GM21447 (cell line): ENCODE data around the gene COL20A1.
"Not testable (repeated sequence)": the region's sequence is repeated elsewhere in the genome, so short reads cannot be mapped to it uniquely, and the experiment has no call there.

Experiments used
- ATAC-seq: cut with Tn5 transposase; IDR thresholded peaks from one replicate; pipeline ENCODE4 v1.9.1; 2021; ENCODE audit not compliant: unreplicated experiment

Gene COL20A1

DNA sequence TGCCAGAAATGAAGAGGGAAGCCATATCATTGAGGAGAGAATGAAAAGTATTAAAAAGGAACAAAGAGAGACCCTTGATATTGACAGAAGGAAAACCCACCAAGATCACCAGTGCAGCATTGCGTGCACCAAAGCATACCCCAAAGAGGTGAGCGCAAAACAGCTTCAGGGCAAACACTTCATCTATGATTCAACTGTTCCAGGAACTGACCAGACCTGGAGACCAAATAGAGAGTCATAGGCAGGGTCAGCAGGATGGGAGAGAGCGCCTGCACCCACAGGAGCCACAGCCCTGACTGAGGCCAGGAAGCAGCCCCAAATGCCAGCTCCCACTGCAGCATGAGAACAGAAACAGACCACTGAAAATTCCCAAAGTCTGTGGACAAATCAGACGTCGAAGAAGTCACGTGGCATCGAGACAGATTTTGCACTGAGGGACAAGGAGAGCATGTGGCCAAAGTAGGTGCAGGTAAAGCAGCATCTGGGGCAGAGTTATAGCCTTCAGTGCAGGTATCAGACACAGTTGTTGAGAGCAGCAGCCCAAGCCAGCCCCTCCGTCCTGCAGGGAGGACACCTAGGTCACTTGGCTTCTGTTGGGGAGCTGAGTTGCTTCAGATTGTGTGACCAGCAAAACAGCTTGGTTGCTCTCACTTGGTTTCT is 38.9 kb downstream of the COL20A1 start:
- ATAC-seq, result no peak

DNA sequence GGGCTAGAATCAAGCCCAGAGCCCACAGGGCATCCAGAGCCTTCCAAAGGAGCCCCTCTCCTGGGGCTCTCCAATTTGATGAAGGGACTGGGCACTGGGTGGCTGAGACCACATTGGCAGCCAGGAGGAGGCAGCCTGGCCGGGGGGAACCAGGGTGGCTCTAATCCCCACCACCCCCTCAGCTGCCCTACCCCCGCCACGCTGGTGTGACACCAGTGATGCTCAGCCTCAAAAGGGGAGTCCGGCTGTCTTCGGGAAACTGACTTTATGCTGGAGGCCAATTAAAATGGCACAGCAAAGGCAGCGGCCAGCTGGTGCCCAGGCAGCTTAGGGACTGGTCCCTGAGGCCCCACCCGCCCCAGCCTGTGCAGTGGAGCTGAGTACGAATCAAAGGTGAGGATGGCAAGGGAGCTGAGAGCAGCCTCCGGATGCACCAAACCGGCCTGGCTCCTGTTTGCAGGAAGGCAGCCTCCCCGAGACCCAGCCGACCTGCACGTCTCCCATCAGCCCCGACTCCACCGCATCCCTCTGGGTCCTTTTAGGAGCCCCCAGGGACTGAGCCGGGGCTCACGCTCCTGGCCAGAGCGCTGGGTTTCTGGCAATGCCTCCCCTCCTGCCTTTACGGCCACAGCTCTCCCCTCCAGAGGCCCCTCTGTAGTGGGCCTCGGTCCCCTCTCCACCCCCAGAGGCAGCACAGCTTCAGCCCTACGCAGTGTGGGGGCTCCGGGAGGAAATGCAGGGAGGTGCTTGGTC is 39.7 kb downstream of the COL20A1 start:
- no peak for ATAC-seq

DNA sequence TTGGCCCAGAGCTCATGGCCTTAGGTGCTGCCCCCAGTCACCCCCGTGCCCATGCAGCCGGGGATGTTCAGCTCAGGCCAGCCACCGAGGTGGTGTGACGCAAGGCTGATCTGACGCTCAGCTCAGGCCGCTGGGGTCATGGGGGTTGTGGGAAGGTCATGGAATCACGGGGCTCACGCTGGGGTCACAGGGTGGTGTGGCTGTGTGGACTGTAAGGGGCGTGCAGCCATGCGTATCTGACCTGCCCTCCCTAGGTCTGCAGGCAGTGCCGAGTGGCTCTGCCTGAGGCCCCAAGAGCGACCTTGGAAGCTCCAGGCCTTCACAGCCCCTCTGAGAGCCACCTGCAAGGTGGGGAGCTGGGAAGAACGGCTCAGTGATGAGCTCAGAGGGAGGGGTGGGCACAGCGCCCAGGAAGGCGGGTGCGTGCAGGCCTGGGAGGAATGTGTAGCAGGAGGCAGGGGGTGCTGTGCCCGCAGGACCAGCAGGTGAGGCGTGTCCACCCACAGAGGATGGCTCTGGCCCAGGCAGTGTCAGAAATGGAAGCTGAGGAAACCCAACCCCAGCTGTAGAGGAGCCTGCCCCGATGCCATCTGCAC is 40.4 kb downstream of the COL20A1 start:
- ATAC-seq, result no peak

DNA sequence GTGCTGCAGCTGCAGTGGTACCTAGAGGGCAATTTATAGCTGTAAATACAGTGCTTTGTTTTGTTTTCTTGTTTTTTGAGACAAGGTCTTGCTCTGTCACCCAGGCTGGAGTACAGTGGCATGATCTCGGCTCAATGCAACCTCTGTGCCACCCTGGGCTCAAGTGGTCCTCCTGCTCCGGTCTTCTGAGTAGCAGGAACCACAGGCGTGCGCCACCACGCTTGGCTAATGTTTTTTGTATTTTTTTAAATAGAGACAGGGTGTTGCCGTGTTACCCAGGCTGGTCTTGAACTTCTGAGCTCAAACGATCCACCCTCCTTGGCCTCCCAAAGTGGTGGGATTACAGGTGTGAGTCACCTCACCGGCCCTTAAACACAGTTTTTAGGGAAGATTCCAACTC is 41.4 kb downstream of the COL20A1 start:
- ATAC-seq, result no peak

DNA sequence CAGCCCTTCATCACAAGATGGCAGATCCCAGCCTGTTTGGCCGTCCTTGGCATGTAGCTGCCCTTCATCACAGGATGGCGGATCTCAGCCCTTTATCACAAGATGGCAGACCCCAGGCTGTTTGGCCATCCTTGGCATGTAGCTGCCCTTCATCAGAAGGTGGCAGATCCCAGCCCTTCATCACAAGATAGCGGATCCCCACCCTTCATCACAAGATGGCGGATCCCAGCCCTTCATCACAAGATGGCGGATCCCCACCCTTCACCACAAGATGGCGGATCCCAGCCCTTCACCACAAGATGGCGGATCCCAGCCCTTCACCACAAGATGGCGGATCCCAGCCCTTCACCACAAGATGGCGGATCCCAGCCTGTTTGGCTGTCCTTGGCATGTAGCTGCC is 42.1 kb downstream of the COL20A1 start:
- ATAC-seq, result not testable (repeated sequence)

DNA sequence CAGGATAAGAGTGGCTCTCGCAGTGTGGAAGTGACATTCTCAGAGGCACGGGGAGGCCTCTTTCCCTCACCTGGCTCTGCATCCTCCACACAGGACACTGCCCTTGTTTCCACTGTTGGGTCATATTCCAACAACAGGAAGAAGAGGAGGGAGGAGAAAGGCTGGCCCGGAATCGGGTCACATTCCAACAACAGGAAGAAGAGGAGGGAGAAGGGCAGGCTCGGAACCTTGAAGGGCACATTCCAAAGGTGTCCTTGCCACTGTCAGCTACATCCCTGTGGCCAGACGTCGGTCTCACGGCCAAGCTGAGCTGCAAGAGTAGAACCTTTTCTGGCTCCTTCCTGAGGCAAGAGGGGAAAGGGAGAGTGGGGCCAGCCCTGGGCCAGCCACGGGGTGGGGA is 42.7 kb downstream of the COL20A1 start:
- ATAC-seq, result no peak

DNA sequence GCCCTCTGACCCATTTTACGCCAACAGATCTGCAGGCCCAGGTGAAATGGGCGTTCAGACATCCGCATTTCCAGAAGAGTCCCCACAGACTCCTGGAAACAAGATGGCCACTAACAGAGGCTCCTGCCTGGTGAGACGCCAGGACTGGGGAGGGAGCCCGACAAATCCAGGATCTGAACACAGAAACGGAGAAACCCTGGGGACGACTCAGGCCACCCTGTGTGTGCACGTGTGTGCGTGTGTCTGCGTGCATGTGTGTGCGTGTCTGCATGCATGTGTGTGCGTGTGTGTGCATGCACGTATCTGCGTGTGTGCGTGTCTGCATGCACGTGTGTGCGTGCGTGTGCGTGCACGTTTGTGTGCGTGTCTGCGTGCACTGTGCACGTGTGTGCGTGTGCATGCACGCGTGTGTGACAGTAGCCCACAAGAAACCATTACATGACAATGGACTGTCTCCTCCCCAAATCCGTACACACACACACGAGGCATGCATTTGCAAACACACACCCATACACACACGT is 43.3 kb downstream of the COL20A1 start:
- no peak for ATAC-seq

DNA sequence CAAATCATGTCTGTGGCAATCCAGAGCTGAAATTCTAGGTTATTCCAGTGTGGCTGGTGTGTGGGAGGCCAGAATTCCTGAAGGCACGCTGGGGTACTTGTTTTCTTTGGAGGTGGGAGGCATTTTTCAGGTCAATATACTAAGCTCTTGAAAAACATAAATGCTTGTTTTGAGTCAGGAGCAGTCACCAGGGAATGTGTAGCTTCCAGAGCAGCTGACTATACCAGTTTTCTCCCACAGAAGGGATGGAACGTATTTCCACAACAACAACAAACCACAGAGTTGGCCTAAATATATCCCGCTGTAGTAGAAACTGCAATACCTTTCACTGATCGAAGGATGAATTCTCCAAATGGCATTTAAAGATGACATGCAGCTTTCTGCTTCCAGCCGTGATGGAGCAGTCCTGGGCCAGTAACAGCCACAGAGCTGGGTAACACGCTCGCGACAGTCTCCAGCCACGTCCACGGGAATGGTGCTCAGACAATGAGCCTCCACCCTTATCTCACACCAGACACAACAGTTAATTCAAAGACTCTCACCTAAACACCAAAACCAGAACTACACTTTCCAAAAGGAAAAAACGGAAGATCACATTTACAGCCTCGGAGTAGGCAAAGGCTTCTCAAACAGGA is 44.9 kb downstream of the COL20A1 start:
- no peak for ATAC-seq

DNA sequence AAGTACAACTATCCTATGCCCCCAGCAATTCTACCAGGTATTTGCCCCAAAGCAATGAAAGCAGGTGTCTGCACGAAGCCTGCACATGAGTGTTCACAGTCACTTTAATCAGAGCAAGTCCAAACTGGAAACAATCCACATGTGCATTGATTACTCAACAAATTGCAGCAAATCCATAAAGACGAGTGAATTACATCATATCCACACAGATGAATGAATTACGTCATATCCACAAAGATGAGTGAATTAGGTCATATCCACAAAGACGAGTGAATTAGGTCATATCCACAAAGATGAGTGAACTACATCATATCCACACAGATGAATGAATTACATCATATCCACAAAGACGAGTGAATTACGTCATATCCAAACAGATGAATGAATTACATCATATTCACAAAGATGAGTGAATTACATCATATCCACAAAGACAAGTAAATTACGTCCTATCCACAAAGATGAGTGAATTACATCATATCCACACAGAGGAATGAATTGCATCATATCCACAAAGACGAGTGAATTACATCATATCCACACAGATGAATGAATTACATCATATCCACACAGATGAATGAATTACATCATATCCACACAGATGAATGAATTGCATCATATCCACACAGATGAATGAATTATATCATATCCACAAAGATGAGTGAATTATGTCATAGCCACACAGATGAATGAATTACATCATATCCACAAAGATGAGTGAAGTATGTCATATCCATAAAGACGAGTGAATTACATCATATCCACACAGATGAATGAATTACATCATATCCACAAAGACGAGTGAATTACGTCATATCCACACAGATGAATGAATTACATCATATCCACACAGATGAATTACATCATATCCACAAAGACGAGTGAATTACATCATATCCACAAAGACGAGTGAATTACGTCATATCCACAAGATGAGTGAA is 46.4 kb downstream of the COL20A1 start:
- not testable (repeated sequence) for ATAC-seq

DNA sequence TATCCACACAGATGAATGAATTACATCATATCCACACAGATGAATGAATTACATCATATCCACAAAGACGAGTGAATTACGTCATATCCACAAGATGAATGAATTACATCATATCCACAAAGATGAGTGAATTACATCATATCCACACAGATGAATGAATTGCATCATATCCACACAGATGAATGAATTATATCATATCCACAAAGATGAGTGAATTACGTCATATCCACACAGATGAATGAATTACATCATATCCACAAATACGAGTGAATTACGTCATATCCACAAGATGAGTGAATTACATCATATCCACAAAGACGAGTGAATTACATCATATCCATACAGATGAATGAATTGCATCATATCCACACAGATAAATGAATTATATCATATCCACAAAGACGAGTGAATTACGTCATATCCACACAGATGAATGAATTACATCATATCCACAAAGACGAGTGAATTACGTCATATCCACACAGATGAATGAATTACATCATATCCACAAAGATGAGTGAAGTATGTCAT is 47.2 kb downstream of the COL20A1 start:
- ATAC-seq, result not testable (repeated sequence)

DNA sequence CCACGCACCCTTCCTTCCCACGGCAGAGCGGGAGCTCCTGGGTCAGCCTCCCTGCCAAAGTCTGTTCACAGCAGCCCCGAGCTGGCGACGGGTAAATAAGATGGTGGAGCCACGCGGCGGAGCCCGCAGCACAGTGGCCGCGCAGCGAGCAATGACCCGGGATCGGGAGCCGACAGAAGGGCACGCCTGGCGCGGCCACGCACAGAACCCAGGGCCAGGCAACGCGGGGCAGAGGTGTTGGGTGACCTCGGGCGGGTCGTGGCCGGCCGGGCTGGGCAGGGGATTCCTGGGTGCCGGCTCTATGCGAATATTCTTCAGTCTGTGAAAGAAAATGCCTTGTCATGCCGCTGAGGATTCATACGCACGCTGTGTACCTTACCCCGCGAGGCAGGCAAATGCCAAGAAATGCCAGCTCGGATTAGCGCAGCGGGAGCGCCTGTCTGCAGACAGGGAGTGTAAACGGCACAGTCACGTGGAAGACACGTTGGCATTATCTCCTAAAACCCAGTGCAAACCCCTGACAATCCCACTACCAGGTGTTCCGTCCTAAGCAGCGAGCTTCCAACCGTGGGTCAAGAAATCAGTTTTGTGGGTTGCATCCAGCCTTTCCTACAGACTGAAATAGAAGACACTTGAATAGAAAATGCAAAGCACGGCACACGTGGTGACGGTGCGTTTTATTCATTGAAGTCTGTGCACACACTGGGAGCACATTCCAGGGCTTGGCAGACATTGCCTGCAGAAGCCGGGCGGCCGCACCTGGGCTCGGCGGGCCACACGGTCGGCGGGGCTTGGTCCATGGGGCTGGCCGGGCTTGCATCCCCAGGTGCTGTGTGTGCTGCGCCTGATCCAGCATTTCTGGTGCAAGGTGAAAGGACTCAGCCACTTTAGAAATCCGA is 49.8 kb downstream of the COL20A1 start:
- no peak for ATAC-seq

DNA sequence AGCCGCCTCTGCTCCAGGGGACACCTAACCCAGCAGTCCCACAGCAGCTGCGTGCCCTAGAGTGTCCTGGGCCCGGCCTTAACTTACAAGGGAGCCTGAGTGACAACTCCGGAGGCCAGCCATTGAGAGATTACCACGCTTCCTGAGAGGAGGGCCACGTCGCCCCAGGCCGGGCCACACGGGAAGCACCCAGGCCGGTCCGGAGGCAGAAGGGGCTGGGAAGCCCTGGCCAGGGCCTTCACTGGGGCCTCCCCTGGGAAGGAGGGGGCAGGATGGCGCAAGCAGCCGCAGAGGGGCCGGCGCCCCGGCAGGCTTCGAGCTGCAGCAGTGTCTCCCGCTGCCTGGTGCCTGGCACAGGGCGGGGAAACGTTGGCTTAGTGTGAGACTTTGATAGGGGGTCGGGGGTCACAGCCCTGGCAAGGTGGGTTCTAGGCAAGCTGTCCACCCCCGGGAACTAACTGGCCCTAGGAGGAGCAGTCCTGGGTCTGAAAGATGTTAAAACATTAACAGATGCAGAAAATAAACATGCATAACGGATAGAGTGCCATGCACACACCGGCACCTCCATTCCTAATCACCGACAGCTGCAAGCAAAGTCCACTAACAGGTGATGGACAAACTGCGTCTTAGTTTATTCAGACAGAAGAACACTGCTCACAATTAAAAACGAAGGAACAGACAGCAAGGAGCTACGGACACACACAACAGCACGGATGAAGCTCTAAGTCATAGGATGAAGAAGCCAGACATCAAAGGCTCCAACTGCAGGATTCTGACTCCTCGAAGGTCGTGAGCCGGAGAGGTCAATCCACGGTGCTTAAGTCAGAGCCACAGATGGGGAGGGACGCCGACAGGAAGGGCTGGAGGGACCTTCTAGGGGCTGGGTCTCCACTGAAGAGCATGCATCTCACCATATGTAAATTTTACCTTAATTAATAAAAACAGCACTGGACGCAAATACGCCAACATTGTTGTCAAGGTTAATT is 50.8 kb downstream of the COL20A1 start:
- no peak for ATAC-seq

DNA sequence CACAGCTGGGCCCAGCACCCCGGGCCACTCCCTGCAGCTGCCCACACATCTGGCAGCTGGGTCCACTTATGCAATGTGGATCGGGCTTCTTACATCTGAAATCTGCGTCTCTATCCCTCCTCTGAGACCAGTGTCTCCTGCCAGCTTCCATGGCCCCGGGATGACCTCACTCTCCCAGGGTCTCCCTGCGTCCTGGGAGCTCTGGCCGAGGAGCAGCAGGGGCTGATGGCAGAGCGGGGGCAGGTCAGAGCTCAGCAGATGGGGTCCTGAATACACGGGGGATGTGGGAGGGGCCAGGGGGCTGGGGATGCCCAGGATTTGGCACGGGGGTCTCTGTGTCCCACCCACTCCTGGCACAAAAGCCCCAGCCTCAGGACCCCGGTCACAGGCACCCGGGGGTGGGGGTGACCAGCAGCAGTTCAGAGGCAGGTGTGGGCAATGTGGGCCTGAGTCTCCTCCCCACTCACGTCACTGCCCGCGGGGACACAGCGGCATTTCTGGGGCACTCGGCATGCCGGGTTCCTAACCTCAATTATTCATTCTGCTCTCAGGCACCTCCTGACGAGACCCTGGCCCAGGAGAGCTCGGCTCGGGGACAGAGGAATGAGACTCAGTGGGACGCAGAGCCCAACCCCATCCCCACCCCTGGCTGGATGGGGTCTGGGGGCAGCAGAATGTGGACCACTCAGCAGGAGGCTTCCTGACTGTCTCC is 51.8 kb downstream of the COL20A1 start:
- no peak for ATAC-seq

DNA sequence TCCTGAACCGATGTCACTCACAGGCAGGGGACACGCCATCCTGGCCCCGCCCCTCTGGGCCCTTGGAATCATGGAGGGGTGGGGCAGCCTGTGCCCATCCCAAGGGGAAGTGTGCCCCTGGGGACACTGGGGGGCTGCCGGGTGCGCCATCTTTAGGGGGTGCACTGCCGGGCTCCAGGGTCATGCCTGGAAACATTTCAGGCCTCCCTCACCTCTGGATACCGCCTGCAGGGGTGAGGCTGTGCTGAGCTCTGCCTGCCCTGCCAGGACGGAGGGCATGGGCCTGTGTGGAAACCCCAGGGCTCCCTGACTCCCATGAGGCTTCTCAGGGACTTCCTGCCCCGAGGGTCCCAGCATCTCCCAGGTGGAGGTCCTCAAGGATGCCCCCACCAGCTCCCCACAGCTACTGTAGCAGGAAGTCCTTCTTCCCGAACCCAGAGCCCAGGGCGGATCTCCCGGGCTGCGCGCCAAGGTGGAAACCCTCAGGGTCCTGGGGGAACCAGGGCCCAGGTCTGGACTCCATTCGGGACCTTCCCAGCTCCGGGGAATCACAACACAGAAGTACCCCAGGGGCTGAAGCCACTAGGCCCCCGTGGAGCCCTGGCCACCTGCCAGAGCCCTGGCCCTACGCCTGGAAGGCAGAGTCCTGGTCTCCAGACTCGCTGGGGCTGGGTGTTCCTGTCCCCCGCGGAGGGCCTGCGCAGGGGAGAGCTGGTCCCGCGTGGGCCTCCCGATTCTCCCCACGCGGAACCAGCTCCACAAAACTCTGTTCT is 52.5 kb downstream of the COL20A1 start:
- no peak for ATAC-seq

DNA sequence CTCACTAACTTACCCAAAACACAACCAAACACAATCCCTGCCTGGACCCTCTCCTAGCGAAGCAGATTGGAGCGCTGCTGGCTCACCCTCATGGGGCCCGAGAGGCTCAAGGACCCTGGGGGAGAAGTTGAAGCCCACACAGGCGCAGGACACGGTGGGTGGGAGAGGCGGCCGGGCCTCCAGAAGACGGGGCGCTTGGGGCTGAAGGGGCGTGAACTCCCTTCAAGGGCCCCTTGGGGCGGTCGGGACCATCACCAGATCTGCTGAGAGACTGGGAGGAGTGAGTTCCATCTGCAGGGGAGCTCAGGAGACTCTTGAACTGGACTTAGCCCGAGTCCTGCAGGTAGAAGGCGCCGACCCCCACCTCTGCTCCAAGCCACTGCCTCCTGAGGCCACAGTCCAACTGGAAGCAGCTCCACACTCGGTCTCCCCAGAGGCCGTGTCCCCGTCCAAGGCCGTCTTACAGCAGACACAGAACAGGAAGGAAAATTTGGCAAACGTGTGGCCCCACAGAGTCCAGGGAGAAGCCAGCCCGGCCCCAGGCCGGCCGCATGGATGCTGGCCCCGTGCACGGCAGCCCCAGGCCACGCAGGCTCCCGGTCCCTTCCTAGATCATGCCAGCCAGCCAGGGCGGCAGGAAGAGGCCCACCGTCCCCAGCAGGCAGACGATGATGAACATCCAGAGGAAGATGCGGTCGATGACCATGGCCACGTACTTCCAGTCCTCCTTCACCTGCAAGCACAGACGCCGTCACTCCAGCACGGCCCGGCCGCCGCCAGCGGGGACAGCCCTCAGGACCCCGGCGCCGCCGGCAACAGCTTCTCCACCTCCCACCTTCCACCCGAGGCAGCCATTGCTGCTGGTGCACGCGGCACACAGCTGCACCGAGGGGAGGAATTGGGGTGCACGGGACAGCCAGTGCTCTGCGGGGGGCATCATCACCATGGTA is 53.4 kb downstream of the COL20A1 start:
- ATAC-seq, result no peak
